Measurements from ENCODE around the gene INO80. TPM values are rescaled to one million over a fixed set of nuclear protein-coding genes. Genes with fewer than 3 reads are reported as not detected.
"Not testable (repeated sequence)": the region's sequence is repeated elsewhere in the genome, so short reads cannot be mapped to it uniquely, and the experiment has no call there.

The INO80 gene
- total RNA-seq, 1 experiment from 2014 or later: 27.3 TPM

DNA sequence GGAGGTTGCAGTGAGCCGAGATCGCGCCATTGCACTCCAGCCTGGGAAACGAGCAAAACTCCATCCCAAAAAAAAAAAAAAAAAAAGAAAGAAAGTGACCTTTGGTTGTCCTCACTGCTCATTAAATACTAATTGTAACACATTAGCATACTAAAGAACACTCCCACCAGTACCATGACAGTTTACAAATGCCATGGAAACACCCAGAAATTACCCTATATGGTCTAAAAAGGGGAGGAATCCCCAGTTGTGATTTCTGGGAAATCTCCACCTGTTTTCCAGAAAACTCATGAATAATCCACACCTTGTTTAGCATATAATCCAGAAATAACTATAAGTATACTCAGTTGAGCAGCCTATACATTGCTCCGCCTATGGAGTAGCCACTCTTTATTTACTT lies 23.5 kb upstream of the INO80 start:
- H3K4me3 ChIP-seq (ENCODE audit: low read depth, low read length, poor library complexity, severe bottlenecking): no peak overlapping the region
- no peaks in the 10 kb centered on the region for H3K27me3 ChIP-seq (replicated peaks; ENCODE audit: insufficient read depth, low read depth, low read length, poor library complexity)
- POLR2A ChIA-PET (ENCODE audit: low non-redundant PET): no interaction called here
- no peak for DNase-seq (ENCODE audit: low spot score)
- H3K27ac ChIP-seq (ENCODE audit: low read depth, low read length, poor library complexity, severe bottlenecking): no peak overlapping the region
- no peaks in the 10 kb centered on the region for H3K9me3 ChIP-seq (ENCODE audit: low read depth, low read length, poor library complexity, severe bottlenecking)
- no TSS peak for BruUV-seq (replicated peaks)
- H3K36me3 ChIP-seq (ENCODE audit: insufficient read depth, low read length, poor library complexity, severe bottlenecking): no peaks in the 10 kb centered on the region
- CTCF ChIA-PET: no interaction called here
- H3K4me1 ChIP-seq (ENCODE audit: insufficient read depth, low read length, poor library complexity, severe bottlenecking): no peaks in the 10 kb centered on the region
- no peak for TF ChIP-seq EZH2 (IDR thresholded peaks at IDR 0.05; ENCODE audit: borderline replicate concordance, low read depth, low read length, poor library complexity, severe bottlenecking)
- TF ChIP-seq, protein P1, sequence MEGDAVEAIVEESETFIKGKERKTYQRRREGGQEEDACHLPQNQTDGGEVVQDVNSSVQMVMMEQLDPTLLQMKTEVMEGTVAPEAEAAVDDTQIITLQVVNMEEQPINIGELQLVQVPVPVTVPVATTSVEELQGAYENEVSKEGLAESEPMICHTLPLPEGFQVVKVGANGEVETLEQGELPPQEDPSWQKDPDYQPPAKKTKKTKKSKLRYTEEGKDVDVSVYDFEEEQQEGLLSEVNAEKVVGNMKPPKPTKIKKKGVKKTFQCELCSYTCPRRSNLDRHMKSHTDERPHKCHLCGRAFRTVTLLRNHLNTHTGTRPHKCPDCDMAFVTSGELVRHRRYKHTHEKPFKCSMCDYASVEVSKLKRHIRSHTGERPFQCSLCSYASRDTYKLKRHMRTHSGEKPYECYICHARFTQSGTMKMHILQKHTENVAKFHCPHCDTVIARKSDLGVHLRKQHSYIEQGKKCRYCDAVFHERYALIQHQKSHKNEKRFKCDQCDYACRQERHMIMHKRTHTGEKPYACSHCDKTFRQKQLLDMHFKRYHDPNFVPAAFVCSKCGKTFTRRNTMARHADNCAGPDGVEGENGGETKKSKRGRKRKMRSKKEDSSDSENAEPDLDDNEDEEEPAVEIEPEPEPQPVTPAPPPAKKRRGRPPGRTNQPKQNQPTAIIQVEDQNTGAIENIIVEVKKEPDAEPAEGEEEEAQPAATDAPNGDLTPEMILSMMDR (conservative IDR thresholded peaks at IDR 0.05; ENCODE audit: low read depth, low read length): no peak
- intact Hi-C loops (cut with micrococcal nuclease; ENCODE audit: unreplicated experiment): no loop called here

DNA sequence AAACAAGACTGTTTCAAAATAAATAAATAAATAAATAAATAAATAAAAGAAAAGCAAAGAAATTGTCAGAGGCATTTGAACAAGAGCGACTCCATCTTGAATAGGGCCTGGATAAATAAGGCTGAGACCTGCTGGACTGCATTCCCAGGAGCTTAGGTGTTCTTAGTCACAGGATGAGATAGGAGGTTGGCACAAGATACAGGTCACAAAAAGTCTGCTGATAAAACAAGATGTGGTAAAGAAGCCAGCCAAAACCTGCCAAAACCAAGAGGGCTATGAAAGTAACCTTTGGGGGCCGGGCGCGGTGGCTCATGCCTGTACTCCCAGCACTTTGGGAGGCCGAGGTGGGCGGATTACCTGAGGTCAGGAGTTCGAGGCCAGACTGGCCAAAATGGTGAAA lies 23.0 kb upstream of the INO80 start:
- H3K9me3 ChIP-seq (ENCODE audit: low read depth, low read length, poor library complexity, severe bottlenecking); DNase-seq (ENCODE audit: low spot score); H3K27me3 ChIP-seq (replicated peaks; ENCODE audit: insufficient read depth, low read depth, low read length, poor library complexity); H3K36me3 ChIP-seq (ENCODE audit: insufficient read depth, low read length, poor library complexity, severe bottlenecking); POLR2A ChIA-PET (ENCODE audit: low non-redundant PET); intact Hi-C loops (cut with micrococcal nuclease; ENCODE audit: unreplicated experiment); H3K4me1 ChIP-seq (ENCODE audit: insufficient read depth, low read length, poor library complexity, severe bottlenecking); H3K4me3 ChIP-seq (ENCODE audit: low read depth, low read length, poor library complexity, severe bottlenecking); BruUV-seq (replicated peaks); CTCF ChIA-PET; H3K27ac ChIP-seq (ENCODE audit: low read depth, low read length, poor library complexity, severe bottlenecking): not testable (repeated sequence)

DNA sequence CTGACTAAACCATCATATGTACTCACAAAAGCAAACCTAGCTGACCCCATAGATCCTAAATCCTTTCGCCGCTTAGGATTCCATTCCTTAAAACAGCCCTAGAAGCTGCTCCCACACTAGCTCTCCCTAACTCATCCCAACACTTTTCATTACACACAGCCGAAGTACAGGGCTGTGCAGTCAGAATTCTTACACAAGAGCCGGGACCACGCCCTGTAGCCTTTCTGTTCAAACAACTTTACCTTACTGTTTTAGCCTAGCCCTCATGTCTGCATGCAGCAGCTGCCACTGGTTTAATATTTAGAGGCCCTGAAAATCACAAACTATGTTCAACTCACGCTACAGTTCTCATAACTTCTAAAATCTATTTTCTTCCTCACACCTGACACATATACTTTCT lies 19.5 kb upstream of the INO80 start:
- H3K27me3 ChIP-seq (replicated peaks; ENCODE audit: insufficient read depth, low read depth, low read length, poor library complexity); H3K4me1 ChIP-seq (ENCODE audit: insufficient read depth, low read length, poor library complexity, severe bottlenecking); H3K36me3 ChIP-seq (ENCODE audit: insufficient read depth, low read length, poor library complexity, severe bottlenecking); CTCF ChIA-PET; DNase-seq (ENCODE audit: low spot score); intact Hi-C loops (cut with micrococcal nuclease; ENCODE audit: unreplicated experiment); H3K4me3 ChIP-seq (ENCODE audit: low read depth, low read length, poor library complexity, severe bottlenecking); H3K9me3 ChIP-seq (ENCODE audit: low read depth, low read length, poor library complexity, severe bottlenecking); BruUV-seq (replicated peaks); POLR2A ChIA-PET (ENCODE audit: low non-redundant PET); H3K27ac ChIP-seq (ENCODE audit: low read depth, low read length, poor library complexity, severe bottlenecking): not testable (repeated sequence)

DNA sequence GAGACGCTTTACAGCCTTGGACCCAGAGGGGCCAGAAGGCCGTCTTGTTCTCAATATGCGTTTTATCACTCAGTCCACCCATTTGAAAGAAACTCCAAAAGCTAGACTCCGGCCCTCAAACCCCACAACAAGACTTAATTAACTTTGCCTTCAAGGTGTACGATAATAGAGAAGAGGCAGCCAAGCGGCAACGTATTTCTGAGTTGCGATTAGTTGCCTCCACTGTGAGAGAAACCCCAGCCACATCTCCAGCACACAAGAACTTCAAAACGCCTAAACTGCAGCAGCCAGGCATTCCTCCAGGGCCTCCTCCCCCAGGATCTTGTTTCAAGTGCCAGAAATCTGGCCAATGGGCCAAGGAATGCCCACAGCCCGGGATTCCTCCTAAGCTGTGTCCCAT lies 17.4 kb upstream of the INO80 start:
- no peak for DNase-seq (ENCODE audit: low spot score)
- Histone ChIP-seq H3K27me3 (replicated peaks; ENCODE audit: insufficient read depth, low read depth, low read length, poor library complexity) (no peaks in the 10 kb centered on the region), H3K4me1 (ENCODE audit: insufficient read depth, low read length, poor library complexity, severe bottlenecking) (no peaks in the 10 kb centered on the region), H3K36me3 (ENCODE audit: insufficient read depth, low read length, poor library complexity, severe bottlenecking) (no peaks in the 10 kb centered on the region), H3K9me3 (ENCODE audit: low read depth, low read length, poor library complexity, severe bottlenecking) (no peaks in the 10 kb centered on the region), H3K4me3 (ENCODE audit: low read depth, low read length, poor library complexity, severe bottlenecking) (no peak overlapping the region), H3K27ac (ENCODE audit: low read depth, low read length, poor library complexity, severe bottlenecking) (no peak overlapping the region)
- TF ChIP-seq, protein P1 (conservative IDR thresholded peaks at IDR 0.05; ENCODE audit: low read depth, low read length): no peak
- TF ChIP-seq EZH2 (IDR thresholded peaks at IDR 0.05; ENCODE audit: borderline replicate concordance, low read depth, low read length, poor library complexity, severe bottlenecking): no peak
- BruUV-seq (replicated peaks): no TSS peak
- POLR2A ChIA-PET (ENCODE audit: low non-redundant PET): no interaction called here
- intact Hi-C loops (cut with micrococcal nuclease; ENCODE audit: unreplicated experiment): no loop called here
- CTCF ChIA-PET: no interaction called here

DNA sequence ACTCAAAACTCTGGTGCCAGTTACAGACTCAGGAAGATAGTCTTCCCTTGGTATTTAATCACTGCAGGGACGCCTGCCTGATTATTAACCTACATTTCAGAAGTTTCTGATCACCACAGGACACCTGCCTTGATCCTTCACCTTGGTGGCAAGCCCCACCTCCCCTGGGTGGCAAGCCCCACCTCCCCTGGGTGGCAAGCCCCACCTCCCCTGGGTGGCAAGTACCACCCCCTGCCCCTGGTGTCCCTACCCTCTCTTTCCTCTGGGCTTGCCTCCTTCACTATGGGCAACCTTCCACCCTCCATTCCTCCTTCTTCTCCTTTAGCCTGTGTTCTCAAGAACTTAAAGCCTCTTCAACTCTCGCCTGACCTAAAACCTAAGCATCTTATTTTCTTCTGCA lies 16.0 kb upstream of the INO80 start:
- H3K36me3 ChIP-seq (ENCODE audit: insufficient read depth, low read length, poor library complexity, severe bottlenecking); POLR2A ChIA-PET (ENCODE audit: low non-redundant PET); H3K4me3 ChIP-seq (ENCODE audit: low read depth, low read length, poor library complexity, severe bottlenecking); H3K9me3 ChIP-seq (ENCODE audit: low read depth, low read length, poor library complexity, severe bottlenecking); DNase-seq (ENCODE audit: low spot score); intact Hi-C loops (cut with micrococcal nuclease; ENCODE audit: unreplicated experiment); BruUV-seq (replicated peaks); H3K4me1 ChIP-seq (ENCODE audit: insufficient read depth, low read length, poor library complexity, severe bottlenecking); H3K27me3 ChIP-seq (replicated peaks; ENCODE audit: insufficient read depth, low read depth, low read length, poor library complexity); CTCF ChIA-PET; H3K27ac ChIP-seq (ENCODE audit: low read depth, low read length, poor library complexity, severe bottlenecking): not testable (repeated sequence)

Data from A673 (cell line).